ENCODE measurements around the gene PPCS. TPM values are rescaled to one million over a fixed set of nuclear protein-coding genes. Genes with fewer than 3 reads are reported as not detected.

The PPCS gene
- total and polyA plus RNA-seq, 2 experiments from 2014 or later, result 79.0 to 98.6 TPM

GRCh38 chr1:42506576-42506975, 50.2 kb downstream of the PPCS start:
- Histone ChIP-seq H4K20me1 (ENCODE audit: insufficient read depth, poor library complexity, severe bottlenecking) (no peaks in the 10 kb centered on the region), H2AFZ (no peak overlapping the region), H3K27ac (no peak overlapping the region), H3K27me3 (no peaks in the 10 kb centered on the region), H3K9me3 (ENCODE audit: low read depth) (peaks cover 24% of the 10 kb centered on the region), H3K36me3 (replicated peaks; ENCODE audit: insufficient read depth, low read depth) (peaks cover 4% of the 10 kb centered on the region), H3K4me3 (no peak overlapping the region), H3K4me2 (no peak overlapping the region), H3K4me1 (ENCODE audit: insufficient read depth) (no peaks in the 10 kb centered on the region), H3K79me2 (no peaks in the 10 kb centered on the region), H3K9me2 (replicated peaks; ENCODE audit: insufficient read depth) (no peaks in the 10 kb centered on the region)
- no peak for DNase-seq (ENCODE audit: low spot score)
- WGBS (ENCODE audit: low lambda C conversion rate, missing lambda C conversion rate), result 81% methylated on average over 1 of the region's 1 CpG
- no peak for TF ChIP-seq EZH2 (IDR thresholded peaks at IDR 0.05; ENCODE audit: borderline replicate concordance)
- TF ChIP-seq EZH2phosphoT487 (IDR thresholded peaks at IDR 0.05; ENCODE audit: low read depth, severe bottlenecking, unreplicated experiment), result no peak
- TF ChIP-seq CTCF (IDR thresholded peaks at IDR 0.05; ENCODE audit: poor library complexity), result no peak

Small RNA genes within 50 kb of the gene (small RNA-seq; reads per million reads assigned to genes)
- gene TMSB4XP1, result not detected

Other genes starting within 250 kb of the PPCS start
- 39.0 and 47.9 TPM in 2 replicates for gene FOXJ3, start 121.3 kb upstream of the PPCS start, total RNA-seq
- gene FOXJ3, start 121.3 kb upstream of the PPCS start, polyA plus RNA-seq, result 17.6 and 19.0 TPM in 2 replicates
- gene RIMKLA, start 75.8 kb upstream of the PPCS start, total RNA-seq, result 1.1 and 1.4 TPM in 2 replicates
- gene RIMKLA, start 75.8 kb upstream of the PPCS start, polyA plus RNA-seq, result 0.66 and 2.3 TPM in 2 replicates
- gene ZMYND12, start 521 bp upstream of the PPCS start, total RNA-seq, result 0.12 and 0.57 TPM in 2 replicates
- gene ZMYND12, start 521 bp upstream of the PPCS start, polyA plus RNA-seq, result 0.74 and 0.87 TPM in 2 replicates
- 1.8 and 12.9 TPM in 2 replicates for gene CCDC30, start 6.7 kb downstream of the PPCS start, total RNA-seq
- gene CCDC30, start 6.7 kb downstream of the PPCS start, polyA plus RNA-seq, result 1.9 and 2.6 TPM in 2 replicates
- 35.6 and 36.4 TPM in 2 replicates for gene PPIH, start 201.9 kb downstream of the PPCS start, total RNA-seq
- gene PPIH, start 201.9 kb downstream of the PPCS start, polyA plus RNA-seq, result 26.1 and 30.7 TPM in 2 replicates
- 418 and 428 TPM in 2 replicates for gene YBX1, start 225.9 kb downstream of the PPCS start, total RNA-seq
- gene YBX1, start 225.9 kb downstream of the PPCS start, polyA plus RNA-seq, result 177 and 183 TPM in 2 replicates

Data from hepatocyte (in vitro differentiated cells).